GM18499 (cell line): Measurements from ENCODE around the gene ALPI.
"Not testable (repeated sequence)": the region's sequence is repeated elsewhere in the genome, so short reads cannot be mapped to it uniquely, and the experiment has no call there.

Experiments
- ATAC-seq: cut with Tn5 transposase; IDR thresholded peaks from one replicate; pipeline ENCODE4 v1.9.1; 2021; ENCODE audit warnings: moderate number of reproducible peaks; ENCODE audit not compliant: insufficient read depth, unreplicated experiment

The ALPI gene

DNA sequence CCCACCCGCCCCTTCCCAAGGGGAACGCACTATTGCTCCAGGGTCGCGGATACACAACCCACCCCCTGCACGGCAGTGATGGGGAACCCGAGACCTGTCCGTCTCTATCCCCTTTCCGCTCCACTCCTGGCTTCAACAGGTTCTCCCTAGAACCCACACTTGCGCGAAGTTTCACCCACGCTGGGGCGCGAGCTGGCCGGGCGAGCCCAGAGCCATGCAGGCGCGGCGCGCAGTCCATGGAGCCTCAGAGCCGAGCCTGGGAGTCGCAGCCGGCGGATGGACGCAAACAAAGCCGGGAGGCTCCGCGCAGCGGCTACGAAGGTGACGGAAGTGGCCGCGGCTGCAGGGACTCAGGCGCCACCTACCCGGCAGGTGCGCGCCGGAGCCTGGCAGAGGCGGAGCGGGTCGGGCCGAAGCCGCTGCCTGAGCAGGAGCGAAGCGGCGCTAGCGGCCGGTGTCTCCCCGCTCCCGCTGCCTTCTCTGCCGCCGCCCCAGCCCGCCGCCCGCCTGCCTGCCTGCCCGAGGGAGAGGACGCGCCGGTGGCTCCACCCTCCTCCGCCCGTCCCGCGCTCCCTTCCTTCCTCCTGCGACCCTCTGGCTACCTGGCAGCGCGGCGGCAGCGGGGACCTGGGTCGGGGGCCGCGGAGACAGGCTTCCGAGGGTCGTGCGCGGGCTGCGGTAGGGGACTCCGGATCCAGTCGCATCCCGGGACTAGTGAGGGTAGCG, 35.3 kb upstream of the ALPI start:
- no peak for ATAC-seq

DNA sequence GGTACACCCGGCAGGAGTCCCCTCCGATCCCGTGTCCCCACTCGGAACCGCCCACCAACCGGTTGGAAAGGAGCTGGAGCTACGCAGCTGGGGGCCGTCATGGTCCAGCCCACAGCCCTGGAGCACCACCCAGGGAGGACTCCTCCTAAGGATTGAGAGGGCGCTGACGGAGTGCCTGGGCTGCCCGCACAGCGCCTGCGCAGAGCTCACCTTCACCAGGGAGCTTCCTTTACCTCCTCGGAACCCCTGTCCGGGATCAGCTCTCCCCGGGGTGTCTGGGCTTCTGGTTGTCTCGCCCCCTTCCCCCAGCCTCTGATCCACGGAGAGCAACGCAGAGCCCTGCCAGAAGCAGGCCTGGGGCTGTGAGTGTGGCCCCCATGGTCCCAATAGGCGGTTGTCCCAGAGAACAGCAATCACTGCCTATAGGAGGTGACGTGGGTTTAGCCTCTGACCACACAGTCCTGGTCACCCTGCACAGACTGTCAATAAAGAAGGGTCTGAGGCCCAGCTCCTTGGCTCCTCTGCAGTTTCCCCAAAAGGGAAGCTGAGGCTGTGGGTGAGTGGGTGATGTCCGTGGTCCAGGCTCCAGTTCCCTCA, 34.7 kb upstream of the ALPI start:
- no peak for ATAC-seq

DNA sequence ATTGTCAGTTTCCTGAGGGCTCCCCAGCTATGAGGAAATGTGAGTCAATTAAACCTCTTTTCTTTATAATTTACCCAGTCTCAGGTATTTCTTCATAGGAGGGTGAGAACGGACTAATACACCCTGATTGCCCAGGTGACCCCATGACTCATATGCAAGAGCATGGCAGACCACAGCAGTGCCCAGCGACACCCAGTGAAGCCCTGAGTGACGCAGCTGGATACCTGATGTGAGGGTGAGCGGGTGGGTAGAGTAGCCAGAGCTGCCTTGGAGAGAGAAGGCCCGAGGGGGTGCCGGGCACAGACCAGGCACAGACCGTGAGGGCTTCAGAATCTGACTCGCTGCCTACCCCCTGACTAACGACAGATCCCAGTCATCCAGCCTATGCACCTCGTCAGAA, 33.9 kb upstream of the ALPI start:
- ATAC-seq, result no peak

DNA sequence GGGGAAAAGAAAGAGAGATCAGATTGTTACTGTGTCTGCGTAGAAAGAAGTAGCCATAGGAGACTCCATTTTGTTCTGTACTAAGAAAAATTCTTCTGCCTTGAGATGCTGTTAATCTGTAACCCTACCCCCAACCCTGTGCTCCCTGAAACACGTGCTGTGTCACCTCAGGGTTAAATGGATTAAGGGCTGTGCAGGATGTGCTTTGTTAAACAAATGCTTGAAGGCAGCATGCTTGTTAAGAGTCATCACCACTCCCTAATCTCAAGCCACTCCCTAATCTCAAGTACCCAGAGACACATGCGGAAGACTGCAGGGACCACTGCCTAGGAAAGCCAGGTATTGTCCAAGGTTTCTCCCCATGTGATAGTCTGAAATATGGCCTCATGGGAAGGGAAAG, 33.0 kb upstream of the ALPI start:
- not testable (repeated sequence) for ATAC-seq

DNA sequence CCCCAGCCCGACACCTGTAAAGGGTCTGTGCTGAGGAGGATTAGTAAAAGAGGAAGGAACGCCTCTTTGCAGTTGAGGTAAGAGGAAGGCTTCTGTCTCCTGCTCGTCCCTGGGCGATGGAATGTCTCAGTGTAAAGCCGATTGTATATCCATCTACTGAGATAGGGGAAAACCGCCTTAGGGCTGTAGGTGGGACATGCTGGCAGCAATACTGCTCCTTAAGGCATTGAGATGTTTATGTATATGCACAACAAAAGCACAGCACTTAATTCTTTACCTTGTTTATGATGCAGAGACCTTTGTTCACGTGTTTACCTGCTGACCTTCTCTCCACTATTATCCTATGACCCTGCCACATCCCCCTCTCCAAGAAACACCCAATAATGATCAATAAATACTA, 32.5 kb upstream of the ALPI start:
- ATAC-seq, result not testable (repeated sequence)

DNA sequence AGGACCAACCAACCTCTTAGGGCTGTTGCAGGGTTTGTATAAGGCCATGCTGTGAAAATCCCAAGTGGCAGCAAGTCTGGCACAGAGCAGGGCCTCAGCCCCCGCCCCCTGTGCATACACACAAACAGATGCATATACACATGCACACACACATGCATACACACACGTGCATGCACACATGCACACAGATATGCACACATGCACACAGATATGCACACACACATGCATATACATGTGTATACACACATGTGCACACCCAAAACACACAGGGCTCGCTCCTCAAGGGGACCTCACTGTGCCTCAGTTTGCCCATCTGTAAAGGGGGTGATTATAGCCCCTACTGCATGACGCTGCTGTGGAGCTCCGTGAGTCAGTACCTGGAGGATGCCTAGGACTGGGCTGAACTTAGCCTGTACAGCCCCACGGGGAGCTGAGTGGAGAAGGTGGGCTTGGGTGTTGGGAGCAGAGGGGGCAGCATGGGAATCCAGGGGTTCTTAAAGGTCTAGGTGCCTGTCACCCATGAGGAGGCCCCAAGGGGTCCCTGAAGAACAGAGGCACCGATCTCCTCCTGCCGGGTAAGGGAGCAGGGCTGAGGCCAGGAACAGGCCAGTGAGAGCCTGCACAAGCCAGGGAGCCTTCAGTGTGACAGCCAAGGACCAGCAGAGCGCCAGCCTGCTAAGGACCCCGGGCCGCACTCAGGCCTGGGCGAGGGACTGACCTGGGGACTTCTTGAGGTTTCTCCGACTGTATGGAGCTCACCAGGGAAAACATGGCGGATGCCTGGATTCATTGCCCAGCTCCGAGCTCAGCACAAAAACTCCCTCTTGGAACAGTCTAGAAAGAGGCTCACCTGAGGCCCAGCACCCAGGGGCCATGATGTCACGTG, 24.0 kb upstream of the ALPI start:
- no peak for ATAC-seq

DNA sequence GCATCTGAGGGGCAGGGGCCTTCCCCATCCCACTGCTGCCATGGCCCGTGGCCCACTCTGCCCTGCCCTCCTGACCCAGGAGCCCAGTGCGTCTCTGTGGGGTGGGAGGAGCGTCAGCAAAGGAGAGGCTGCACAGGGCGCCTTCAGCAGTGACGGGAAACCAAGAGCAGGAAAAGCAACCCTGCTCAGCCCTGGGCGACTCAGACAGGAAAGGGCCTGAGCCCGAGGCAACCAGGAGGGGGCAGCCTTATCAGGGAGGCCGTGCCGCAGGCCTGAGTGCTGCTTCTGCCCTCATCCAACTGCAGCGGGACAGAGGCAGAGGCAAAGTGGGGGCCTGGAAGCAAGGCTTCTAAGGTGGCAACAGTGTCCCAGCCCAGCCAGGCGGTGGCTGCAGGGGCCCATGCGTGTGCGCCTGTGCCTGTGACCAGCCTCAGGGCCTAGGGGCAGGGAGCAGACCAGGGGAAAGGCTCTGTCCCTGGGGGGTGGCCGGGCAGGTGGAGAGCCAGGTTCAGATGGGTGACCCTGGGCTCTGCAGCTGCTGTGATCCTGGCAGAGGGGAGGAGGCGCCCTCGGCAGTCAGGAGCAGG, 23.3 kb upstream of the ALPI start:
- no peak for ATAC-seq

DNA sequence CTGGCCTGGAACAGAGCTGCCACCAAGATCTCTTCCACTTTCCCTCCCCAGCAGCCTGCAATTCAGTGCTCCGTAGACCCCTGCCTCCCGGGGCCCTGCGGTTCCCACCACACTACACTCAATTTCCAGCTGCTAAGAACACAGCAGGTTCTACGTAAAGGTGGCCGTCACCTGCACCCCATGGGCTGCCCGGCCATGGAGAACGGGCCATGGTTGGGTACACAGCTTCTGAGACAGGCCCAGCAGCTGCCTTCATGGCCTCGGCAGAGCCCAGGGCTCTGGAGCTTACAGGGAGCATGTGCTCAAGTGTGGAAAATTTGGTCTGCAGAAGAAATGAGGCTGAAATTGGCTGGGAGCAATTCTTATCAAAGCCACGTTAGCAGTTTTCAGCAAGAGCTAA, 22.3 kb upstream of the ALPI start:
- not testable (repeated sequence) for ATAC-seq

DNA sequence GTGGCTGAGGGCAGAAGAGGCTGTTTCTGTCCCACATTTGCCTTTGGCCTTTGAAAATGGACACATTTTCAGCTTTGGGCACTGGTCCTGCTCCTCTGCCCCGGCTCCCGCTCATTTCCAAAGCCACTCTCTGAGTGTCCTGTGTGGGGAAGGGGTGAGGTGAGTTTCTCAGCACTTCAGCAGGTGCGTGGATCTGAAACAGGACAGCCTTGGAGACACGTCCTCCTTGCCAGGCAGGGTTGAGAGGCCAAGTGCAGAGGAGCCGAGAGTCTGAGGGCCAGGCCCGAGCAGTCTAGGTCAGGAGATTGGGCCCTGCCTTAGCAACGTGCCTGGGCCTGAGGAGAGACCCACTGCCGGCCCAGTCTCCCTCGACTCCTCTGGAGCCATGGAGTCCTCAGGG, 21.9 kb upstream of the ALPI start:
- no peak for ATAC-seq

DNA sequence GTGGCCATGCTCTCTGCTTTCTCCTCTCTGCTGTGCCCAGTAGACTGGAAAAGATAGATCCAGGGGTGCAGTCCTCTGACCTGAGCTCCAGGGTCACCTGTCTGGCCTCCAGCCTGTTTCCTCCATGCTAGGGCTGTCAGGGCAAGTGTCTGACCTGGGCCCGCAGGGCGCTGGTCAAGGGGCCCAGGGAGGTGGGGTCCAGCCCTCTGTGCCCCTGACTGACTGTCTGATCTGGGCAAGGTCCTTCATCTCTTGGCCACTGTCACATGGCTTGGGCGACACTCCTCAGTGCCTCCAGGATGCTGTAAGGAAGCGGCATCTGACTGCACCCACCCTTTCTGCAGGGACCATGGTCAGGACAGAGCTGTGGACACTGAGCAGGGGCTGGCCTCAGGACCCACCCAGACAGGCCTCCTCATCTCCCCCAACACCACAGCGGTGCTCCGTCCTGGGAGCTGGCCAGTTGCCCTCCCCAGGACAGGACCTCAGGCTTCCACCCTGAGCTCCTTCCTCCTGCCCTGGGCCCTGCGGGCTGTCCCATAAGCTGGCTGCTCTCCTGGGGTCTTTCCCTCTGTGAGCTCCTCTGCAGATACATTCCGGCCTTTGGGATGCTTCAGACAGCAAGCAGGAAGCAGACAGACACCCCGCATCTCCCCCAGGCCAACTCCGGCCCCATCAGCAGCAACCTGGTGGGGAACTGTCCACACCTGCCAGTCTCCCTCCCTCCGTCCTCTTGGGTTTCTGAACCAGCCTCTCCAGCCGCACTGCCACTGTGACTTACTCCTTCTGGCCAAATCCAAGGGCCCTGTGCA, 21.2 kb upstream of the ALPI start:
- no peak for ATAC-seq

DNA sequence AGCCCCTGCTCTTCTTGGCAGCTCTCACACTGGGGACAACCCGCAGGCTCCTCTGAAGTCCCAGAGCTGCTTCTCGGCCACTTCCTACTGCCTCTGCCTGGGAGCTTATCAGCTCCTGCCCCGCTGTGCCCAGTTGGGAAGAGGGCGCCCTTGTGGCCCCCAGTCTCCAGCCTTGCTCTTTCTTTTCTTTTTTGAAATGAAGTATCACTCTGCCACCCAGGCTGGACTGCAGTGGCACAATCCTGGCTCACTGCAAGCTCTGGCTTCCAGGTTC, 20.6 kb upstream of the ALPI start:
- no peak for ATAC-seq

DNA sequence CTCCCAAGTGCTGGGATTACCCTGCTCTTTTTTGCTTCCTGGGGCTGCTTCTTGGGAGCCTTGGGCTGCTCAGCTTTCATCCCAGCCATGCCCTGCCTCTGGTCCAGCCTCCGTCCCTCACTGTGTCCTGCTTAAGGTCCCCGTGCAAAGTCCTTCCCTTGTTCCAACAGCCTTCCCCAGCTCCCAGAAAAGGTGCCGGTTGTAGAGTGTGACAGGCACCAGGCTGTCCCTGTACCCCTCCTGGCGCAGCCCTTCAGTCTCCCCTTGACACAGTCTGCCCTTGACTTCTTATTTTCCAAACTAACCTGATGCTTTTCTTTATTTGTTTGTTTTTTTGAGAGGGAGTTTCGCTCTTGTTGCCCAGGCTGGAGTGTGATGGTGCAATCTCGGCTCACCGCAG, 20.1 kb upstream of the ALPI start:
- ATAC-seq, result no peak

DNA sequence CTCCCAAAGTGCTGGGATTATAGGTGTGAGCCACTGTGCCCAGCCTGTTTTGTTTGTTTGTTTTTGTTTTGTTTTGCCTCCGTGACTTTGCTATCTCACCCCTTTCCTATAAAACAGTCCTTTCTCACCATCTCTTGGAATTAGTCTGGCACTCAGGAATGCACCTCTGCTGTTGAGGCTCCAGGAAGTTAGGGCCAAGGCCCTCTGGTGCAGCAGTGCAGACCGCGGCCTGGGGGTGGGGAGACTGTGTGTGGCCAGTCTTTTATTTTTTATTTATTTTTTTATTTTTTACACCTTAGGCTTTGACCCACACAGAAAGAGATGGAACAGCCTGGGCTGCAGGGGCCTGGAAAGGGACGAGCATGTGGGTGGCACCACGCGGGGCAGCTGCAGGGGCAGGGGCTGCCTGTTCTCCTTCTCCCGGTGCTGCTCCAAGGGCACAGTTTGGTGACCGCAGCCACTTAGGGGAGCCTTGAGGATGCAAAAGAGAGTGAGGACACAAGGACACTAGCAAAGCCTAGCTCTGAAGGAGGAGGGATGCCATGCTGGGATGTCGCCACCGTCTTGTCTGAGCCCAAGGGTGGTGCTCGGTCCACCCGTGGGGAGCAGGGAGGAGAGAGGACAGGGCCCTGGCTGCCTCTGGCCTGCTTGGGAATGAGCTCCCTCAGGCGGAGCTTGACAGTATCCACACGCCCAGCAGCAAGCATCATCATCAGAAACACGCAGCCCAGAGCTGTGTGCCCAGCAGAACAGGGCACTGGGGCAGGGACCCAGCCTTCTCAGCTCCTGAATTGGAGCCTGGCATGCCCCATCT, 19.4 kb upstream of the ALPI start:
- ATAC-seq, result no peak

DNA sequence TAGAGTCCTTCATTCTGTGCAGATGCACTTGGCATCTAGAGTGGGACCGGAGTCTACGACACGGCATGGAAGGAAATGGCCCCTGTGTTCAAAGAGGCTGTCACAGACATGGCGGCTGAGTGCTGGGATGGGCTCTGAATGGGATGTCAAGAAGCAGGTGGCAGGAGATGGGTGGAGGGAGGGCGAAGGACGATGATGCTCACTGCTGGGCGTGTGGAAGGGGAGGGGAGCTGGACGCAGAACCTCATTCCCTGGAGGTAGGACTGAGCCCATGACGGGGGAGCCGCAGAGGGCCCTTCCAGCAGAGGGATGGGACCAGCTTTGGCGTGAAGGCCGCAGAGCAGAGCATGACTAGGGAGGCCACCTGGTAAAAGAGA, 18.8 kb upstream of the ALPI start:
- ATAC-seq, result no peak

DNA sequence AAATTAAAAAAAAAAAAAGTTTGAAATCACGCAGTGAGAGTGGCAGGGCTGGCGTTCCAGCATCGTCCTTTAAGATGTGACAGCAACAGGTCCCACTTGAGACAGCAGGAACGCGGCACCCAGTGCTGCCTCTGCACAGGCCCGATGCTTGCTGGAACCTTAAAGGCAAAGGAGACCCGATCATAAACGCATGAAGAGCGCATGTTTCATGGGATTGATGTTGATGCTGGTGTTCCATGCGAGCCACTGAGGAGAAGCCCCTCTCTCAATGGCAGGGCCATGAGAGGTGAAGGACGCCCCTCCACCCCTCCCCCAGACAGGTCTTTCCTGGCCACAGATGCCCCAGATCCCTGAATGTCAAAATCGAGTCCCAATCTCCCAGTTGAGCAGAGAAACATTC, 17.9 kb upstream of the ALPI start:
- ATAC-seq, result no peak

DNA sequence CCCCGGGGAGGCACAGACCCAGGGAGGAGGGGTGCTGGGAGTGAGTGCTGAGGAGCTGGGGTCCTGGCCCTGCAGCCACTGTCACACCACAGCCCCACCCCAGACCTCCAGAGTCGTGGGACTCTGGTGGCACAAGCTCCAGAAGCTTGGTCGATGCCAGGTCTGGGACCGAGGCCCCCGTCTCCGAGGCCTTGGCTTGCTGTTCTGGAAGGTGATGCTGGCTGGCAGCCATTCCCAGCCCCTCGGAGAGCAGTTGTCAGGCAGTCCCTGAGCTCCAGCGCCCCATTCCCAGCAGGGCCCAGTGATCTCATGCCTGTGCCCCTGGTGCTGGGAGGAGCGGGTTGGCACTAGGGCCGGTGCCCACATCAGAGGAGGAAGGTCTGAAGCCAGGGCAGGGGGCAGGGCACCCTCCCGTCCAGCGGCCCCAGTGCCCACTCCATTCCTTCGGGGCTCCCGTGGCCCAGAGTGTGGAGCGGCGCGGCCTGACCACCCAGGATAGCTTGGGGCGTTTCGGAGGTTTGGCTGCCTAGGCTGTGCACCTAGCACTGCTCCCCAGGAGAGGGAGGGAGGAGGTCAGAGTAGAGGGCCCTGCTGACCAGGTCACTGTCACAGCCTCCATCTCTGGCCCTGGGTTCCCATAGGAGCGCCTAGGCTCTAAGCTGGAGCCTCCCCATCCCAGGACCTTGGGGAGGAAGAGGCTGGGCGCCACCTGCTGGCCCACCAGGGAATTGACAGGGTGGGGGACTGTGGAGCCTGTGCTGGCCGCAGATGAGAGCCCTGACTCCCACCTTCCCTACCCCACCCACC, 16.8 kb upstream of the ALPI start:
- no peak for ATAC-seq

DNA sequence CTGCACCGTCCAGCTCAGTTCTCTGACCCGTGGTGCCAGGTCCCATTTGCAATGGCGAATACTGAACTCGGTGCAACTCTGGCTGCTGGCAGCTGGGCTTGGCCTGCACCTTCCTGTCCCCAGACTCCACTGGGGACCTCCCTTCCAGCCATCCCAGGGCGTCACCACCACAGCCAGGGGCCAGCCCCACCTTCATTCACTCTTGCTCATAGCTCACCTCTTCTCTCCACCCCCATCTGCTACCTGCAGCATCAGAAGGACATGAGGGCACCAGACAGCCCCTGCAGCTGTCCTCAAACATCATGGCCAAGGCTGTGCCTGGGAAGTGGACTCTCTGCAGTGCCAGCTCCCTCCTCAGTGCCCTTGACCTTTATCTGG, 16.2 kb upstream of the ALPI start:
- no peak for ATAC-seq

DNA sequence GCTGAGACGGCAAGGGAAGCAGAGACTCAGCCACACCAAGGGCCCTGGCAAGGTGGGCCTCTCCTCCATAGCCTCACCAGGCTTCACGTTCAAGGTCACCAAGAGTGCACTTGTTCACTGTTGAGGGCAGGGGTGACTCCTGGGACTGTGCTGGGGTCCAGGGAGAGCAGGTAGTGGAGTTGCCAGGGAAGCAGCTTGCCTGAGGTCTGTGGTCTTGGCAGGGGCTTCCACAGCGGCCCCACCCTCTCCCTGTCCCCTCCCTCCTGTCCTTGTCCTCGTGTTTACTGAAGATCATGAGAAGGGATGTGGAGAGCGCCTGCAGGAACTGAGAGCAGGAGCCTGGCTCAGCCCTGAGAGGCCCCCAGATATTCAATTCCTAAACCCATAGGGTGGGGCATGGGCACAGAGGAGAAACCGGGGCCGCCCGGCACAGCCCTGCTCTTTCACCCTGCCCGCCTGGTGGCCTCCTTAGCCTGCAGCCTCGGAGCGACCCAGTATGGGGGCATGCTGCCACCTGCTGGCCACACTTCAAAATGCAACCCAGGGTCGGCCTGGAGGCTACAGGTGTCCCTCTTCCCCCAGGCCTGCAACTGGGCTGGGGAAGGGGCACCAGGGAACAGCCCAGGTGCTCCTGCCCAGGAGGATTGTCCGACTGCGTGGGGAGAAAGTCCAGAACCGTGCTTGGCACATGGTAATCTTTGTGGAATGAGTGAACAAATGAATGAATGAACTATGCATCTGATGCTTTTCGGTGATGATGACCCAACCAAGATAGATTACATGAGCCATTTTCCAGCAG, 15.5 kb upstream of the ALPI start:
- ATAC-seq, result peak; percentile 59
